ENCODE data around the gene RPL6.

Gene RPL6

GRCh38 chr12:112367965-112368364 is 41.4 kb downstream of the RPL6 start:
- TF ChIP-seq, protein P1, sequence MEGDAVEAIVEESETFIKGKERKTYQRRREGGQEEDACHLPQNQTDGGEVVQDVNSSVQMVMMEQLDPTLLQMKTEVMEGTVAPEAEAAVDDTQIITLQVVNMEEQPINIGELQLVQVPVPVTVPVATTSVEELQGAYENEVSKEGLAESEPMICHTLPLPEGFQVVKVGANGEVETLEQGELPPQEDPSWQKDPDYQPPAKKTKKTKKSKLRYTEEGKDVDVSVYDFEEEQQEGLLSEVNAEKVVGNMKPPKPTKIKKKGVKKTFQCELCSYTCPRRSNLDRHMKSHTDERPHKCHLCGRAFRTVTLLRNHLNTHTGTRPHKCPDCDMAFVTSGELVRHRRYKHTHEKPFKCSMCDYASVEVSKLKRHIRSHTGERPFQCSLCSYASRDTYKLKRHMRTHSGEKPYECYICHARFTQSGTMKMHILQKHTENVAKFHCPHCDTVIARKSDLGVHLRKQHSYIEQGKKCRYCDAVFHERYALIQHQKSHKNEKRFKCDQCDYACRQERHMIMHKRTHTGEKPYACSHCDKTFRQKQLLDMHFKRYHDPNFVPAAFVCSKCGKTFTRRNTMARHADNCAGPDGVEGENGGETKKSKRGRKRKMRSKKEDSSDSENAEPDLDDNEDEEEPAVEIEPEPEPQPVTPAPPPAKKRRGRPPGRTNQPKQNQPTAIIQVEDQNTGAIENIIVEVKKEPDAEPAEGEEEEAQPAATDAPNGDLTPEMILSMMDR (IDR thresholded peaks at IDR 0.05; ENCODE audit: insufficient read depth, low read length, poor library complexity, severe bottlenecking): no peak
- DNase-seq (ENCODE audit: extremely low read depth, insufficient read length): no peak

GRCh38 chr12:112362310-112362709 is 47.1 kb downstream of the RPL6 start:
- Histone ChIP-seq H3K36me3 (ENCODE audit: control insufficient read depth, insufficient read depth, low read length) (no peaks in the 10 kb centered on the region), H3K4me3 (replicated peaks; ENCODE audit: low read depth, low read length) (no peak overlapping the region), H3K27me3 (replicated peaks; ENCODE audit: control insufficient read depth, insufficient read depth, low read length) (no peaks in the 10 kb centered on the region)
- DNase-seq (ENCODE audit: extremely low read depth, insufficient read length): no peak
- TF ChIP-seq, protein P1 (IDR thresholded peaks at IDR 0.05; ENCODE audit: insufficient read depth, low read length, poor library complexity, severe bottlenecking): no peak

More at GRCh38 chr12:112367965-112368364, 41.4 kb downstream of the RPL6 start:
- Histone ChIP-seq H3K27me3 (replicated peaks; ENCODE audit: control insufficient read depth, insufficient read depth, low read length) (no peaks in the 10 kb centered on the region), H3K4me3 (replicated peaks; ENCODE audit: low read depth, low read length) (no peak overlapping the region), H3K36me3 (ENCODE audit: control insufficient read depth, insufficient read depth, low read length) (no peaks in the 10 kb centered on the region)

DNA sequence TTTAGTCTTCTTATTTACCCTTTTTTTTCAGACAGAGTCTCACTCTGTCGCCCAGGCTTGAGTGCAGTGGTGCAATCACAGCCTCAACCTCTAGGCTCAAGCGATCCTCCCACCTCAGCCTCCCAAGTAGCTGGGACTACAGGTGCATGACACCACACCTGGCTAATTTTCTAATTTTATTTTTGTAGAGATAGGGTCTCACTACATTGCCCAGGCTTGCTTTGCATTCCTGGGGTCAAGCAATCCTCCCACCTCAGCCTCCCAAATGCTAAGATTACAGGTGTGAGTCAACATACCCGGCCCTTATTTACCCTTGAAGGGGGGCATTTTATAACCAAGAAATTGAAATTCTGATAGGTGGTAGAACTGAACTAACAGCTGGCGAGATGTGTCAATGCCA is 48.1 kb downstream of the RPL6 start:
- H3K4me3 ChIP-seq (replicated peaks; ENCODE audit: low read depth, low read length): no peak overlapping the region
- TF ChIP-seq, protein P1 (IDR thresholded peaks at IDR 0.05; ENCODE audit: insufficient read depth, low read length, poor library complexity, severe bottlenecking): no peak
- no peaks in the 10 kb centered on the region for H3K36me3 ChIP-seq (ENCODE audit: control insufficient read depth, insufficient read depth, low read length)
- DNase-seq (ENCODE audit: extremely low read depth, insufficient read length): no peak
- no peaks in the 10 kb centered on the region for H3K27me3 ChIP-seq (replicated peaks; ENCODE audit: control insufficient read depth, insufficient read depth, low read length)

DNA sequence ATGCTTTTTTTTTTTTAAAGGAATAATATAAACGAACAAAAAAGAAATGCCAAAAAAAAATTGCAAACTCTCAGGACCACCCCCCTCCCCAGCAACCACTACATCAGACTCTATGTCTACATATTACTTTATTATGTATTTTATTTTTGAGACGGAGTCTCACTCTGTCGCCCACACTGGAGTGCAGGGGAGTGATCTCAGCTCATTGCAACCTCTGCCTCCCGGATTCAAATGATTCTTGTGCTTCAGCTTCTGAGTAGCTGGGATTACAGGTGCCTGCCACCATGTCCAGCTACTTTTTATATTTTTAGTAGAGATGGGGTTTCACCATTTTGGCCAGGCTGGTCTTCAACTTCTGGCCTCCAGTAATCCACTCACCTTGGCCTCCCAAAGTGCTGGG is 50.1 kb downstream of the RPL6 start:
- no peaks in the 10 kb centered on the region for H3K27me3 ChIP-seq (replicated peaks; ENCODE audit: control insufficient read depth, insufficient read depth, low read length)
- DNase-seq (ENCODE audit: extremely low read depth, insufficient read length): no peak
- TF ChIP-seq, protein P1 (IDR thresholded peaks at IDR 0.05; ENCODE audit: insufficient read depth, low read length, poor library complexity, severe bottlenecking): no peak
- H3K4me3 ChIP-seq (replicated peaks; ENCODE audit: low read depth, low read length): no peak overlapping the region
- no peaks in the 10 kb centered on the region for H3K36me3 ChIP-seq (ENCODE audit: control insufficient read depth, insufficient read depth, low read length)

DNA sequence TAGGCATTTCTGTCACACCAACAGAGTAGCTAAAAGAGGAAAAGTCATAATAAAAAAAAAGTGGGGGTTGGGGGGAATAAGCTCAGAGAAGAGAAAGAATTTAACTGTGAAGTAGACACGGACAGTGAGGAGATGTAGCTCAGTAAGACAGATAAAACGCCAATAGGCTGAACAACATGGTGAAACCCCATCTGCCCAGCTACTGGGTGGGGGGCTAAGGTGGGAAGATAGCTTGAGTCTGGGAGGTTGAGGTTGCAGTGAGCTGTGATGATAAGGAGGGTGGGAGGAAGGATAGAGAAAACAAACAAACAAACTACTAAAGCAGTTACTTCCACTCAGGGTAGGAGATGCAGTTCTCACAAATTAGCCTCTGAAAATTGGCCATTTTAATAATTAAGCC is 52.2 kb downstream of the RPL6 start:
- H3K36me3 ChIP-seq (ENCODE audit: control insufficient read depth, insufficient read depth, low read length): no peaks in the 10 kb centered on the region
- no peak overlapping the region for H3K4me3 ChIP-seq (replicated peaks; ENCODE audit: low read depth, low read length)
- no peak for DNase-seq (ENCODE audit: extremely low read depth, insufficient read length)
- TF ChIP-seq, protein P1 (IDR thresholded peaks at IDR 0.05; ENCODE audit: insufficient read depth, low read length, poor library complexity, severe bottlenecking): no peak
- H3K27me3 ChIP-seq (replicated peaks; ENCODE audit: control insufficient read depth, insufficient read depth, low read length): no peaks in the 10 kb centered on the region
